Limb (tissue), 2 donors: ENCODE results near the gene ITPRID1.
"Not testable (repeated sequence)": the region's sequence is repeated elsewhere in the genome, so short reads cannot be mapped to it uniquely, and the experiment has no call there.

Source experiments
- DNase-seq, 2 donors: peaks; one replicate each; pipeline ENCODE4 v3.0.0-alpha.2; 2016; ENCODE audit errors: extremely low spot score in 2 of 2

Gene ITPRID1

DNA sequence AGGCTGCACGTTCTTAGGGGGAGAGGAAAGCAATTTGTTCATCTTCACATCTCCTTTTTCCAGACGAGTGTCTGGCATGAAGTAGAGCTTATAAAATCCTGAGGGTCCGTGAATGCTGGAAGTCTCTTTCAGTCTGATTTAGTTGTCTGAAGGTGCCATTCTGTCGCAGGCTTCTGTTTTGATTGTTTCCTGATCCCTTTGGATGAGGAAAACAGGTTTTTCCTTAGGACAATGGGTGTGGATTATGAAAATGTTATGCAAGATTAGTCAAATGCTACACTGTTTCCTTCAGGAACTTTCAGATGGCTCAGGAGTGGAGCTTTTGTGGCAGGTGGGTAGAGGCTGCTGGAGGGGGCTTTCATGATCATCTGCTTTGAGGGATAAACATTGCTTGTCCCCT lies at the start of gene ITPRID1:
Gene ITPRID1 (plus strand): TSS at position 301 of the 400 bp plus-strand sequence. CDS start 38,935 bp downstream, outside the sequence.
- no peak for DNase-seq

DNA sequence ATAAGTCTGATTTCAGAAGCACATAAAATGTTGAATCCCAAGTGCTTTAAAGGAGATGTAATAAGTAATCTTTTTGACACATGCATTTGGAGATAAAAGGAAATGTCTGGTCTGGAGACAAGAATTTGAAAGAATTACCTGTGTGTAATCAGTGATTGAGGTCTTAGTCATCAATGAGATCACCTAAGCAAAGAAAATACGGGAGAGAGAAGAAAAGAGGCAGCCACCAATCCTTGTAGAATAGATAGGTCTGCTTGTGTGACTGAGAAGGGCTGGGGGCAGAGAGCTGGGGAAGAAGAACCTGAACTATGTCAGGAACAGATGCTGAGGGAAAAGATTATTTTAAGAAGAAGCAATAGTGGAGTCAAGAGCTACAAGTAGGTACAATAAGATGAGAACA lies 49.3 kb upstream of the ITPRID1 start:
- DNase-seq: no peak

DNA sequence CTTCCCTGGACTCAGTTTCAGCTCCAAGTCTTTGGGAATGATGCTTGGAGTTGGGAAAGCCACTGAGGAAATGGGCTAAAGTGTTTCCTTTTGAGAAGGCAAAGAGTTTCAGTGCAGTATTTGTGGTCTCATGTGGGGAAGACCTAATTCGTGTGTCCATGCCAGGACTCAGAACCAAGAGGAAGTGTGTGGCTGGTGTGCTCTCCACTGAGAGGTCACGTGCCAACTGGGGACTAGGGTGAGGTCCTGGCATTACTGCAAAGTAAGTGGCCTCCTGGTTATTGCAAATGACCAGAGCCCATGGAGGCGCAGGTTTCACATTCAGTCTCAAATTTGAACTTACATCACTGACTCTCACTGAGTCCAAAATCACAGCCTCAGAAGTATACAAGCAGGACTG lies 48.6 kb upstream of the ITPRID1 start:
- no peak for DNase-seq

DNA sequence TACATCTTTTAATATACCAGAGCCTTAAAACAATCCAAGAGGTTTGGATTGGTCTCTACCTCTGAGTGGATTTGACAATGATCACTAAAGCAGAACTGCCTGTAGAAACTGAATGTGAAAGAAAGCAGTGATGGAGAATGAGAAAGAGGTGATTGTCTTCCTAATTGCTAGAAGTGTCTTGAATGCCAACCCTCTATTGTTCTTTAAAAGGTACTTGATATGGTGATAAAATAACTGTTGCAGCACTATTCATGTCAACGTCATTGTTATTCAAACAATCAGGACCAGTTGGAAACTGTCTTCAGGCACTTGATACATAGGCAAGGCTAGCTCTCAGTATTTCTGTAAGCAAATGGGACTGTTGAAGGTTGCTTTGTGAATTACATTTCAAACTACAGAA lies 47.9 kb upstream of the ITPRID1 start:
- DNase-seq: no peak

DNA sequence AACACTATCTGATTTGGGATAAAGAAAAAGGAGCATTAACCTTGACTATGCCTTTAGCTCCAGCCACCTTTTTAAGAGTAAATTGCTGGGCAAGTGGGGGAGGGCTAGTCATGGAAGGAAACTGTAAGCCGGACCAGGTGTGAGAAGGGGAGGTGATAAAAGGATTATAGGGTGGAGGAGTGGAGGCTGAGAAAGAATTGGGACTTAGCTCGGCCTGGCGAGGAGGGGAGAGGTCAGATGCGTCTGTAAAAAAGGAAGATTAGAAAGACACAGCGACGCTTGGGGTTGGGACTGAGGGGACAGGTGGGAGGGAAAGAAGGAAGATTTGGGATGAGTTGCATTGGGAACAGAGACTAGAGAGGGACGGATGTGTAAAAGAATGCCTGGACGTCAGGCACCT lies 43.0 kb upstream of the ITPRID1 start:
- not testable (repeated sequence) for DNase-seq

DNA sequence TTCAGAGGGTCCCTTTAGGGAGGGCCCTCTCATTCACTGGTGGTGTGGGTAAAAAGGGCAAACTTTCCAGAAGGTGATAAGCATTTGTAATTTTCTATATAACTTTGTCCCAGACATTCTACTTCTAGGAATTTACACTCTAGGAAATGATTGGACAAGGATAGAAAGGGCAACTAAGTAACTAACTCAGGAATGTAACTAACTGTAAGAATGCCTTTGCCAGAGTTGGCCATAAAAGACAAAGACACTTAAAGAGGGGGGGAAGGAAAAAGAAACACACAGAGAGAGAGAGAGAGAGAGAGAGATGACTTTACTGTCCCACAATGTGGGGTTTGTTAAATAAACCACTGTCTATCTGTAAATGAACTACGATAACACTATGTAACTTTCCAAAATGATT lies 38.5 kb upstream of the ITPRID1 start:
- no peak for DNase-seq

DNA sequence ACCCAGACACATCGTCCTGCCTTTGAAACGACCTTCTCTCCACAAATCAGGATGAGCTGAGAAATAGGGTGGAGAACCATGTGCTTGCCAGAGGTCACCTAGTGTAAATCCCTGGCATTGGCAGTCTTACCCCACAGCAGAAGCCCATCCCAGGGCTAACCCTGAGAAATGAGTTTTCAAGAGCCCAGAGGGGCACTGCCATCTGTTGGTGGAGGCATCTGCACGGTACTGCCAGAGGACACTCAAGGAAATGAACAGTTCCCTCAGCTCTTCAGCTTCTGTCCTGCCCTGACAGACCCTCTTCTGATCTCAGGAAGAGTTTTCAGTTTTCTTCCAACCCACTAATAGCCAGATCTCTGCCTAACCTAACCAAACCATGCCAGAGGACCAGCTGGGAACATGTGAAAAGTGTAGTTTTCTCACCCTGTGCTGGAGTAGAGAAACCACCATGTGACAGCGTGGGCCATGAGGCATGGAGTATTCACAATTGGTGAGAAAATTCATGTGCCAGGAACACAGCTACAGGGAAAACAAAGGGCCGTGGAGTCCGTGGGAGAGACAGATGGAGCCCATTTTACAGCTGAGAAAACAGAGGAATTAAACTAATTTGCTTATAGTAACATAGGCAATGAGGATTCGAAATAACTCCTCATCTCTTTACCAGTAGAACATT lies 37.7 kb upstream of the ITPRID1 start:
- DNase-seq: no peak

DNA sequence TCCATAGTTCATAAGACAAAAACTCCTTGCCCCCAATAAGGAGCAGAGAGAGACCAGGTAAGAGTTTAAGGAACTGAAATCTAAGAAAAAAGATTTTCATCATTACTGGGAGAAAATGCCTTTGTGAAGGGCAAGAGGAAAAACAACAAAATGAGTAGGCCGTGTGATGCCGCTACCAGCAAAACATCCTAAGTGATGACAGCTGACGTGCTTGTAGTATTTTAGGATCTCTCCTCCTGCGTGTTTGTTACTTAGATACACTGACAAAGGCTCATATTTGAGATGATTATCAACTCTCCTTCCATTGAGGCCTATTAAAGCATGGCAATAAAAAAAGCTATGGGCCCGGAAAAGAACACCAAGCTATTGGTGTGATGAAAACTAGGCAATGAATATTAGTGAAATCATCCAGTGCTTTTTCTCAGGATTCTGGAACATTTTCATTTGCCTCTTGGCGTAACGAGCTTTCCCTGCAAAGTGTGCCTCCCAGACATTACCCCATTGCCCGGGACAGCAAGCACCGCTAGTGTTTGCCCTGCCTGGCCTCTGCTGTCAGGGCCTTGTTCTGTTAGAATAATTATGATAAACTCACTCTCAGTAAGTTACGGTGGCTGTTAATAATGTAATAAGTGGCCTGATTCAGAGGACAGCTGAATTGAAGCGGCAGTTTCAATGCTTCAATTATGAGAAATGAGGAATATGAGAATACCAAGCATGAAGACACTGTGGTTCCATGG lies 36.8 kb upstream of the ITPRID1 start:
- DNase-seq: no peak

DNA sequence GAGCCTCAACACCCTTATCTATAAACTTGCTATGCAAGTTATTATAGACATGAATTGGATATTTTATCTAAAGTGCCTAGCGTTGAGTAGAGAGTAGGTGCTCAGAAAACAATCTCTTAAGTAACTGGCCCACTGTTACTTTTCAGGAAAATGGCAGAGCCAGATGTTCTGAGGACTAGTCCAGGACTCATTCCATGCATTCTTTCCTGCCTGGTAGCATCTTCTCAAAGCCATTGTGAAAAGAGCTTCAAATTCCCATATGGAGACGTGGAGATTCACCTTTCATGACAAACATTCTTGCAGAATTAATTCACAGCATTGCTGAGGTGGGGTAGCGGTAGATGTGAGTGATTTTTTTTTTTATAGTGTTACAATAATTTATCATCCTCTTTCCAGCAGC lies 35.9 kb upstream of the ITPRID1 start:
- DNase-seq: no peak

DNA sequence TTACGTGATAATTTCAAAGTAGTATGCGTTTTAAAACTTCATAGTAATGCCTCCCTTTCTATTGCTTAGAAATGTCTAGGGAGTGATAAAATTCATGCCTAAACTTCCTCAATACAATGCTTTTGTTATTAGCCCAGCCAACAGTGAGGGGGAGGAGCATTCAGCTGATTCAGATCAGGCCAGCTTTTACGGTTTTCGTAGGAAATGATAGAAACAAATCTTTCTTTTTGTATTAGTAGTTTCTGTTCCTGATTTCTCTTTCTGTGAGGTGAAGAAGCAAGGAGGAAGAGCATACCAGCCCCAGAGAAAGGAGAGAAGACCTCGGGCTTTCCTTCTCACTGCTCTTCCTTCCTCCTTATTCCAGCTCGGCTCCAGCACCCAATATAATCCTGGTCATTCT lies 35.2 kb upstream of the ITPRID1 start:
- DNase-seq: peak in 1 of 2 donors; percentile 18

DNA sequence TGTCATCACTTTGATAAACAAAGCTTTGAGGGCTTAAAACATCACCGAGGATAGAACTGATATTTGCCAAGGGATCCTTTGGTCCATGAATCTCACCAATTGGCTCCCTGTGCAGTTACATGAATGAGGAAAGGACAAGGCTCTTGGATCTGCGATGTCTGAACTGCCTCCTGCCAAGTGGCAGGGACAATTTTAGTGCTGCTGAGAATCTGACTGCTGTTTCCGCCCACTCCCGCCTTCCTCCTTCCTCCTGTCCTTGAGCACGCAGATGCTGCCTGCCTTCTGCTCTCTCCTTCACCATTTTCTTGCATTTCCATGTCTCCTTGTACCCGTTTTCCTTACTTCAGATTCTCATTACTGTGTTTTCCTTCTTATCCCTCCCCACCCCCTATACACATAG lies 26.8 kb upstream of the ITPRID1 start:
- no peak for DNase-seq

DNA sequence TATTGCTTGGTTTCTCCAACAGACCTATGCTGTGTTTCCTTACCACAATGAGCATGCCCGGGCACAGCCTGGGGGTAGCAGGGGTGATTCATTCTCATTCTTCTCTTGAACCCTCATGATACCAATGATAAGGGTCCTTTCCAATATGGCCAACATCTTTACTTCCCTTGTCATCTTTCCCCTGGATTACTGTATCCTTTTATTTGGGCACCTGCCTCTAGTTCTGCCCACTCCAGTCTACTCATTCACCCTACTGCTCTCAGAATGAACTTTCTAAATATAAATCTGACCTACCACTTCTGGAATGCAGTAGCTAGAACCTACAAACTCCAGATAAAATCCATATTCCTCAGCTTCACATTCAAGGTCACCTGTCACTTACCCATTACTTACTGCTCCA lies 26.4 kb upstream of the ITPRID1 start:
- DNase-seq: no peak

DNA sequence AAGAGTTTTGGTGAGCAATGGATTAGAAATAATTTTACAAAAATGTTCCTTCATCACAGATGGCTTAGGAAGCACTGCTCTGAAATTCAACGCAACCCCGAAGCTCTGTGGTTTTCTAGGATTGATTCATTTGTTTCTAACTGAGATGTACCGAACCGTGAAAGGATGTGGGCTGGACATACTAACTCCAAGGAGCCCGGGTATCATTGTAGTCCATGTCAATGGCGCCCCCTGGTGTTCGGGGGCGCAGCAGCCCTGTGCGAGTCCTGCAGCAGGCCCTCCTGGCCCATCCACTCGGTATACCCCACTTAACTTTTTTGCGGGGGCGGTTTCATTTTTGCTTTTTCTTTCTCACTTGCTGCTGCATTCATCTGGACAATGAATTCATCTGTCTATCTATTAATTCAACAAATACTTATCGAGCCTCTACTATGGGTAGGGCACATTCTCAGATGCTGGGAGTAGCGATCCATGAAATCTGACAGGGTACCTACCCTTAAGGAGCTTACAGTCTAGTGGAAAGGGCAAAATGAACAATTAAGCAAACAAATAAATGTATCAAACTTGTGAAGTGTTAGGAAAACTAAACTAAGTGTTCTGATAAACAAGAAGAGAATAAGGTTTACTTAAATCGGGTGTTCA lies 25.2 kb upstream of the ITPRID1 start:
- peak in 1 of 2 donors; percentile 58 for DNase-seq

DNA sequence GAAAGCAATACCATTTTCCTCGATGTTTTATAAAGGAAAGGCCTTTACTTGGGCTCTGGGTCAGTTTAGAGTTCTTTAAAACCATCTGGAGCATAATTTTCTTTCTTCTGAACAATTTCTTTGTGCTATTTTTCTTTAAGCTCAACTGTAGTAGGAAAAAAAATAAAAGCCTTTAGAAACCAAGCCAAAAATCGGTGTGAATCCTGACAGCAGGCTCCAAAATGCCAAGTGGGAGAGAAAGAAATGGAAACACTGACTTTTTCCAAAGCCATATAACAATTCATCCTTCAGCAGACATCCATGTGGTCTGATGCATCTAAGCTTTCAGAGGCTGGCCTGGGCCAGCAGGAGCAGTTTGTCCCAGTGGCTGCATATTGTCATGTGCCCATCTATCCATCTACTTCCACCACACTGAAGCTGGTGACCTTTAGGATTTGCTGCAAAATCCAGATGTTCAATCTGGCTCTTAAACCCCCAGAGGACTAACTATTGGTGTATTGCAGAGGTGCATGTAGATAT lies 23.0 kb upstream of the ITPRID1 start:
- no peak for DNase-seq

DNA sequence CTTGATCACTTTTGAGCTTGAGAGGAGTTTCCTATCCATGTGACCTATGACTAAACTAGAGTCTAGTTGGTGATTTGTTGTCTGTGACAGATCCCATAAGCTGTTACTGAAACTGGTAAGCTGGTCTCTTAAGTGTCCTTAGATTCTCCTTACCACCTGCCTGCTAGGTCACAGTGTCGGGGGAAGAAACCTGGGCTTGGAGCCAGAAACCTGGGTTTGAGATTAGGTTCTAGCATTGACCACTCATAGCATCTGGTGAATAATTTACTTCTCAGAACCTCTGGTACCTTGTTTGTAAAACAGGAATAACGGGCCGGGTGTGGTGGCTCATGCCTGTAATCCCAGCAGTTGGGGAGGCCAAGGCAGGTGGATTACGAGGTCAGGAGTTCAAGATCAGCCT lies 21.8 kb upstream of the ITPRID1 start:
- no peak for DNase-seq

DNA sequence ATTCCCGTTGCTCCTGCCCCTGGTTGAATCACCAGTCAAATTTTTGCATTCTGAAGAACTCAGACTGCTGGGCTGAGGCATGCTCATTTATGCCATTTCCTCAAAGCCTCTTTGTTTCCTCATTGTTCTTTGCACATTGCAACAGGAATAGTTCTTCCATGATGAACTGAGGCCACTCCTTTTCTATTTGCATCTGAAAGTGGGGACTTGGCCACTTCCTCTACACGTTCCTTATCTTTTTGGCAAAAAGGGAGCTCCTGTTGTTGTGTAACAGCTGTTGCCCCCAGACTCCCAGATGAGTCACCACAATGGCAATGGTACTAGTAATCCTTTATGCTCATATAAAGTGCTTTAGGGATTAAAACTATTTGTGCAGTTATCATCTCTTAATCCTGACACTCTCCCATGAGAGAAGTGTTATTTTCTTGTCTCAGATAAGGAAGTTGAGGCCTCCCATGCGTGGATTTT lies 20.1 kb upstream of the ITPRID1 start:
- no peak for DNase-seq

DNA sequence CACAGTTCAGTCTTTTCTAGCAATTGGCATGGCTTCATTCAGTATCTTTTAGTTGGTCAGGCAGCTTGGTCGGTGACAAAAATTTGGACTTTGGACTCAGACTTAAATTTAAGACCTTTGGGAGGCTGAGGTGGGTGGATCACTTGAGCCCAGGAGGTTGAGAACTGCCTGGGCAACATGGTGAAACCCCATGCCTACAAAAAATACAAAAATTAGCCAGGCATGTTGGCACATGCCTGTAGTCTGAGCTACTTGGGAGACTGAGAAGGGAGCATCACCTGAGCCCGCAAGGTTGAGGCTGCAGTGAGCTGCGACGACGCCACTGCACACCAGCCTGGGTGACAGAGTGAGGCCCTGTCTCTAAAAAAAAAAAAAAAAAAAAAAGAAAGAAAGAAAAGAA lies 19.5 kb upstream of the ITPRID1 start:
- DNase-seq: no peak

DNA sequence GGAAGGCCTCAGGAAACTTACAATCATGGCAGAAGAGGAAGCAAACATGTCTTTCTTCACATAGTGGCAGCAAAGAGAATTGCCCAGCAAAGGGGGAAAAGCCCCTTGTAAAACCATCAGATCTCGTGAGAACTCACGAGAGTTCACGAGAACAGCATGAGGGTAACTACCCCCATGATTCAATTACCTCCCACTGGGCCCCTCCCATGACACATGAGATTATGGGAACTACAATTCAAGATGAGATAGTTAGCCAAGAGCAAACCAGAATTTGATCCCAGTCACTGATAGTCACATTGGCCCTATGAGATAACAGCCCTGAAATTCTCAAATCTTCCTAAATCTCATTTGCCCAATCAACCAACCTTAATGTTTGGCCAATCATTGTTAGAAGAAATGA lies 18.2 kb upstream of the ITPRID1 start:
- DNase-seq: no peak

DNA sequence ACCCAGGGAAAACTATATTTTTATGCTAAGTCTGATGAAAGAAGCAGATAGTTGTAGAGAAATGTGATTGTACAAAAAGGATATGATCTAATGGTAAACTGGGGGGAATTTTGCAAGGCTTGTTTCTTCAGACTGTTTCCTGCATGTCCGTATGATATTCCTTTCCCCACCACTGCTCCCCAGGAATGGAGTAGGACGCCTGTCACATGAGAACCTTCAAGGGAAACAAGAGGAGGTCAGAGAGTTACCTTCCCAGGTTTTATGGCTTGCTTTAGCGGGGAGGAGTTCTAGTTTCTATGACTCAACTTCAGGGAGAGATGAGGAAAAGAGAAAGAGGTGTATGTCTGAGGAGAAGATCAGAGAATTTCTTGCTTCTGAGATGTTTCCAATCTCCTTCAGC lies 16.4 kb upstream of the ITPRID1 start:
- no peak for DNase-seq

DNA sequence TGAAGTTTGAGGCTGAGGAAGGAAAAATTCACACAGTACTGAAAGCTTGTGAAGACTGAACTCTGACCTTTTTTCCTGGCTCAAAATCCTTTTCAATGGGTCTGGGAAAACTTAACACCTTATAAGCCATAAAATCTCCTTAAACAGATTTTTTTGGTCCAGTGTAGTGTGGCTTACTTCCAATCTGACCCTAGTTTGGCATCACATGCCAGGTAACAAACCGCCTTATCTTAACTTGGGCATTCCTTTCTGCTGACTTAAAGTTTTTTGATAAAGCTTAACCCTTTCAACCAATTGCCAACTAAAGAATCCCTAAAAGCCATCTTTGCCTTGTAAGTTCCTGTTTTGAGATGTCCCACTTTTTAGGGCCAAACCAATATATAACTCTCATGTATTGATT lies 13.2 kb upstream of the ITPRID1 start:
- DNase-seq: no peak

DNA sequence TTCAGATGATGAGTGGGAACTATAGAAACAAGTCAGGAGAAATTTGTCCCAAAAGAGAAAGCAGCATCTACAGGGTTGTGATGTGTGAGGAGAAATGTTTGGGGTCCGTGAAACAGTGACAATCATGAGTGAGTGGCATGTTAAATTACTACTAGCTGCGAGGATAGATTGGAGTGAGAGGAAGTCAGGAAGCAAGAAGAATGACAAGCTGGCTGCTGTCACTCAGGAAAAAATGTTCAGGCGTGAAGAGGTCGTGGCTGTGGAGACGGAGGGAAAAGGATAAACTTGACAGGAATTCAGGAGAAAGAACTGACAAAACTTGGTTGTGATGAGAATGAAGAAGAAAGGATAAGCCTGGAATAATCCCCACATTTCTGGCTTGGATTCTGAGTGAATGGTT lies 5.1 kb upstream of the ITPRID1 start:
- DNase-seq: no peak

DNA sequence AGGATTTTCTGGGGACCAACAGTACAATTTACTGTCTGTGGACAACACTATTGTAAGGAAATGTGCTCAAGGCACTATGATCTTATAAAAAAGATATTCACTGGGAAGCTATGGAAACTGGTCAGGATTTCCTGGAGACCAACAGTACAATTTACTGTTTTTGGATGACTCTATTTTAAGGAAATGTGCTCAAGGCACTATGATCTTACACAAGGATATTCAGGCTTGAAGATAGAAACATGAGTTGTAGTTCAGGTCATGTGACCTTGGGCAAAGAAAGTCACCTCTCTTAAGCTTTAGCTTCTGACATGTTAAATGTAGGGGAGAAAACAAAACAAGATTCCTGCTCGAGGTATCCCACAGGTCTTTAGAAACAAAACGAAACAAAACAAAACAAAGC lies 1.7 kb upstream of the ITPRID1 start:
- no peak for DNase-seq
